Mononuclear cell (primary cell): Measurements from ENCODE around the gene ATP8B1. TPM values are rescaled to one million over a fixed set of nuclear protein-coding genes. Genes with fewer than 3 reads are reported as not detected.
"Not testable (repeated sequence)": the region's sequence is repeated elsewhere in the genome, so short reads cannot be mapped to it uniquely, and the experiment has no call there.

ENCODE experiments used
- H3K27me3 ChIP-seq: 2 replicates; pipeline ENCODE4 v1.6.0; 2011; ENCODE audit warnings: low read length, control low read depth; ENCODE audit not compliant: insufficient read depth
- H3K4me1 ChIP-seq: 2 replicates; pipeline ENCODE4 v1.5.1; 2011; ENCODE audit warnings: mild to moderate bottlenecking, low read length, control low read depth; ENCODE audit not compliant: insufficient read depth
- H3K4me3 ChIP-seq: 2 replicates; pipeline ENCODE4 v1.5.1; 2011; ENCODE audit warnings: mild to moderate bottlenecking, low read length, moderate library complexity
- H3K9me3 ChIP-seq: 2 replicates; pipeline ENCODE4 v1.5.1; 2011; ENCODE audit warnings: low read depth, mild to moderate bottlenecking, control low read depth, low read length
- total RNA-seq: library from RNA; depleted of rRNA; stranded (reverse); fragments of >200 nt; gene quantifications from one replicate; pipeline ENCODE4 v1.2.3, GENCODE V29; 2012

The ATP8B1 gene
- total RNA-seq, 1 donor = not detected

GRCh38 chr18:57666818-57667497 is 136.2 kb downstream of the ATP8B1 start:
- Histone ChIP-seq H3K4me3 (no peak overlapping the region), H3K27me3 (no peaks in the 10 kb centered on the region), H3K4me1 (peaks cover 51% of the 10 kb centered on the region)

DNA sequence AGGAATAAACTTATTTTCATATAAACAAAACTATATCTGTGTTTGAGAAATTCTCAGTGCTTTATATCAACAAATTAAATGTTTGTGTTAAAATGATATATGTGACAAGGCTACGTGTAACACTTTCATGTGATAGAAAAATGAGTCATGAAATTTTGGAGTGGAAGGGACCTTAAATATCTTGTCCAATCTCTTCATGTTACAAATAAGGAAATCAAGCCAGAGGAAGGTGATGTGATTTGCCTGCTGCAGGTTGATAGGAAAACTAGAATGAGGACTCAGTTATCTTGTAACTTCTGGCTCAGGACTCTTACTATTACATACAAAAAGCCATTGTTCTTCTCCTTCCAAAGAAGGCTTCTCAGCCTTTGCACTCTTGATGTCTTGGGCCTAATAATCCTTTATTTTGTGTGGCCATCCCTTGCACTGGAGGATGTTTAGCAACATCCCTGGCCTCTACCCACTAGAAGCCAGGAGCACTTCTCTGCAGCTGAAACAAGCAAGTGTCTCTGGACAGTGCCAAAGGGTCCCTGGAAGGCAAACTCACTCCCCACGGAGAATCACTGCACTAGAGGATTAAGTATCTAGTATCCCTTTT is 138.4 kb downstream of the ATP8B1 start:
- Histone ChIP-seq H3K27me3 (no peaks in the 10 kb centered on the region), H3K9me3 (no peaks in the 10 kb centered on the region), H3K4me3 (no peak overlapping the region), H3K4me1 (peaks cover 51% of the 10 kb centered on the region)

More at GRCh38 chr18:57666818-57667497, 136.2 kb downstream of the ATP8B1 start:
- H3K9me3 ChIP-seq = no peaks in the 10 kb centered on the region

- Histone ChIP-seq H3K9me3 (no peaks in the 10 kb centered on the region), H3K27me3 (no peaks in the 10 kb centered on the region), H3K4me1 (peaks cover 25% of the 10 kb centered on the region), H3K4me3 (no peak overlapping the region)
These were observed 142.2 kb downstream of the ATP8B1 start for GRCh38 chr18:57660961-57661360.

DNA sequence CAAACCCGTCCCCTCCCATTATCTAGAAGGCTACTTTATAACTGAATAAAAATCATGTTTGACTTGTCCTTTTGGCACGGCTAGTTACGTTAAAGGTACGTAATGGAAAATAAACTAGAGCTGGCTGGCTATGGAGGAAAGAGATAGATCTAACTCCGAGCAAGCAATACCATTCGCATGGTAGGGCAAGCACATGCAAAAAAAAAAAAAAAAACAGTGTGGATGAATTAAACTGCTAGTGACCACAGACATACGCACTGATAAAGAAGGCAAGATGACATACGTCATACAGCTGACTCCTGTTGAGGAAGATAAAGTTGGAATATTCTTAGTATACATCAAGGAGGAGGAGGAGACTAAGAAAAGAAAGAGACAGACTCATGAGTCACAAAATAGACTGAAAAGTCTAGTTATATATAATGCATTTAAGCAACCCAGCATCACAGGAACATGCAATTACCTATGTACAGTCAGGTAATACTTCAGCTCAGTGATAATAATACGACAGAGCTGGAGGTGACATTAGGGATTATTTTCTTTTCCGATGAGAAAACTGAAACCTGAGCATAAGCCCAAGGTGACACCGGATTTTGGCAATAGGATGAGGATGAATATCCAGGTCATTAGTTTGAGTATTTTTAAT is 143.5 kb downstream of the ATP8B1 start:
- no peaks in the 10 kb centered on the region for H3K27me3 ChIP-seq
- H3K9me3 ChIP-seq = peaks cover 11% of the 10 kb centered on the region
- H3K4me3 ChIP-seq = no peak overlapping the region

GRCh38 chr18:57657542-57657941 is 145.6 kb downstream of the ATP8B1 start:
- H3K4me3 ChIP-seq = no peak overlapping the region
- no peaks in the 10 kb centered on the region for H3K27me3 ChIP-seq
- no peaks in the 10 kb centered on the region for H3K4me1 ChIP-seq
- peaks cover 11% of the 10 kb centered on the region for H3K9me3 ChIP-seq

More for the DNA sequence above, 143.5 kb downstream of the ATP8B1 start:
- H3K4me1 ChIP-seq = peaks cover 11% of the 10 kb centered on the region

- no peak overlapping the region for H3K4me3 ChIP-seq
- peaks cover 3% of the 10 kb centered on the region for H3K4me1 ChIP-seq
- peaks cover 11% of the 10 kb centered on the region for H3K9me3 ChIP-seq
- H3K27me3 ChIP-seq = no peaks in the 10 kb centered on the region
These were observed 147.4 kb downstream of the ATP8B1 start for GRCh38 chr18:57655740-57656139.

DNA sequence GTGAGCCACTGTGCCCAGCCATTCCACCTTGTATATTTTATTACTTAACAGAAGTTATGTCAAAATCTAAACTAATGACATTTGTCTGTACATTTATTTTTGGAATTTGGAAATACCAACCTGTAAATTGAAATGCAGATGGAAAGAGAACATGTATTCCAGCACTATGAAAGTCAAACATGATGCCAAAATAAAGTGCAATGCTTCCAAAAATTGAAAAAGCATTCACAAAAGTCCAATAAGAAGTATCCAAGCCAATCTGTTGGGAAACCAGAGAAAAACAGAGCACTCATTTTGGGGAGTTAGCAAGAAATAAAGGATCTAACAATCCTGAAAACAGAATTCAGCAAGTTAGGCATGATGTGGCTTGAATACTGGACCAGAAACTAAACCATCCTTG is 151.2 kb downstream of the ATP8B1 start:
- Histone ChIP-seq H3K9me3 (peaks cover 11% of the 10 kb centered on the region), H3K27me3 (no peaks in the 10 kb centered on the region), H3K4me3 (no peak overlapping the region), H3K4me1 (peaks cover 20% of the 10 kb centered on the region)

- H3K4me3 ChIP-seq = no peak overlapping the region
- no peaks in the 10 kb centered on the region for H3K27me3 ChIP-seq
- no peaks in the 10 kb centered on the region for H3K9me3 ChIP-seq
- peaks cover 20% of the 10 kb centered on the region for H3K4me1 ChIP-seq
These were observed 153.3 kb downstream of the ATP8B1 start for GRCh38 chr18:57649556-57650500.

GRCh38 chr18:57648414-57648813 is 154.7 kb downstream of the ATP8B1 start:
- H3K4me1 ChIP-seq = peaks cover 20% of the 10 kb centered on the region
- H3K4me3 ChIP-seq = no peak overlapping the region
- H3K9me3 ChIP-seq = no peaks in the 10 kb centered on the region
- no peaks in the 10 kb centered on the region for H3K27me3 ChIP-seq

- no peaks in the 10 kb centered on the region for H3K9me3 ChIP-seq
- peaks cover 5% of the 10 kb centered on the region for H3K4me1 ChIP-seq
- H3K27me3 ChIP-seq = no peaks in the 10 kb centered on the region
- H3K4me3 ChIP-seq = no peak overlapping the region
These were observed 158.6 kb downstream of the ATP8B1 start for GRCh38 chr18:57644540-57644939.

DNA sequence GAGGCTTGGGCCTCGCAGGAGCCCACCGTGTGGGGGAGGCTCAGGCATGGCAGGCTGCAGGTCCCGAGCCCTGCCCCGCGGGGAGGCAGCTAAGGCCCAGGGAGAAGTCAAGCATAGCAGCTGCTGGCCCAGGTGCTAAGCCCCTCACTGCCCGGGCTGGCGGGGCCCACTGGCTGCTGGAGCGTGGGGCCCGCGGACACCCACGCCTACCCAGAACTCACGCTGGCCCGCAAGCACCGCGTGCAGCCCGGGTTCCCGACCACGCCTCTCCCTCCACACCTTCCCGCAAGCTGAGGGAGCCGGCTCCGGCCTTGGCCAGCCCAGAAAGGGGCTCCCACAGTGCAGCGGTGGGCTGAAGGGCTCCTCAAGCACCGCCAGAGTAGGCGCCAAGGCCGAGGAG is 159.4 kb downstream of the ATP8B1 start:
- H3K9me3 ChIP-seq, H3K4me1 ChIP-seq, H3K27me3 ChIP-seq, H3K4me3 ChIP-seq: not testable (repeated sequence)

- not testable (repeated sequence) for H3K27me3 ChIP-seq, H3K4me1 ChIP-seq, H3K4me3 ChIP-seq, H3K9me3 ChIP-seq
These were observed 160.7 kb downstream of the ATP8B1 start for GRCh38 chr18:57642462-57642861.

DNA sequence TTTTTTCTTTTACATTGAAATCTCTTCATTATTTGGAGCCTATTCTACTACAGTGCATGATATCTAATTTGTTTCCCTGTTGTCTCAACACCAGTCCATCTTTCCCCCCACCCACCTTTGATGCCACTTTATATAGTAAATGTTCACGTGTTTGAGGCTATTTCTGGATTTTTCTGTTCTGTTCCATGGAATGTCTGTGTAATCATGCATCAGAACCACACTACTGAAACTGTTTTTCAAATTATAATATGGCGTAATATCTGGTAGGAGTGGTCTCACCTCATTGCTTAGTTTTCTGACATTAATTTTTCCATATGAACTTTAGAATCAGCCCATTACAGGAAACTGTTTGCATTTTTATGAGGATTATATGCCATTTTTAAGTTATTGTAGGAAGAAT is 162.4 kb downstream of the ATP8B1 start:
- no peaks in the 10 kb centered on the region for H3K4me1 ChIP-seq
- no peaks in the 10 kb centered on the region for H3K27me3 ChIP-seq
- H3K9me3 ChIP-seq = no peaks in the 10 kb centered on the region
- no peak overlapping the region for H3K4me3 ChIP-seq

GRCh38 chr18:57640236-57640635 is 162.9 kb downstream of the ATP8B1 start:
- Histone ChIP-seq H3K4me1 (no peaks in the 10 kb centered on the region), H3K4me3 (no peak overlapping the region), H3K27me3 (no peaks in the 10 kb centered on the region), H3K9me3 (no peaks in the 10 kb centered on the region)
